ENCODE results near the gene RP9.

DNA sequence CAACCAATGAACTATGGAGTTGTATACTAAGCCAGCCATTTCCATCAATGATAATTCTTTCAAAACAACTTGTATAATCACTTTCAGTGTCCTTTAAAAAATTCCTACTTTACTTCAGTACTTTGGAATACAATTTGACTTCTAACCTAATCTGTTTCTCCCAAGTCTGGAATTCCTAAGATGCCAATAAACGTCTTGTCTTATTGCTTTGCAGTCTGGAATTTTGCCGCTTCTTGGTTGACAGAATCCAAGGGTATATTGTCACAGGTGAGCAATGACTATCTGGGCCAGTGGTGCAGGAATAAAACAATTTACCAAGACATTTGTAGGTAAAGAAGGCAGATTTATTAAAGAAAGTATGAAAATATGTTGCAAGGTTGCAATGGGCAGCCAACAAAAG is 21.8 kb downstream of the RP9 start:
- TF ChIP-seq, protein P1, sequence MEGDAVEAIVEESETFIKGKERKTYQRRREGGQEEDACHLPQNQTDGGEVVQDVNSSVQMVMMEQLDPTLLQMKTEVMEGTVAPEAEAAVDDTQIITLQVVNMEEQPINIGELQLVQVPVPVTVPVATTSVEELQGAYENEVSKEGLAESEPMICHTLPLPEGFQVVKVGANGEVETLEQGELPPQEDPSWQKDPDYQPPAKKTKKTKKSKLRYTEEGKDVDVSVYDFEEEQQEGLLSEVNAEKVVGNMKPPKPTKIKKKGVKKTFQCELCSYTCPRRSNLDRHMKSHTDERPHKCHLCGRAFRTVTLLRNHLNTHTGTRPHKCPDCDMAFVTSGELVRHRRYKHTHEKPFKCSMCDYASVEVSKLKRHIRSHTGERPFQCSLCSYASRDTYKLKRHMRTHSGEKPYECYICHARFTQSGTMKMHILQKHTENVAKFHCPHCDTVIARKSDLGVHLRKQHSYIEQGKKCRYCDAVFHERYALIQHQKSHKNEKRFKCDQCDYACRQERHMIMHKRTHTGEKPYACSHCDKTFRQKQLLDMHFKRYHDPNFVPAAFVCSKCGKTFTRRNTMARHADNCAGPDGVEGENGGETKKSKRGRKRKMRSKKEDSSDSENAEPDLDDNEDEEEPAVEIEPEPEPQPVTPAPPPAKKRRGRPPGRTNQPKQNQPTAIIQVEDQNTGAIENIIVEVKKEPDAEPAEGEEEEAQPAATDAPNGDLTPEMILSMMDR (tag by site-specific recombination; IDR thresholded peaks at IDR 0.05), result no peak
- TF ChIP-seq ZBTB21 (tag by site-specific recombination; IDR thresholded peaks at IDR 0.05), result no peak

Measured in HEK293 (cell line).